ENCODE results near the gene B4GALT6.

The B4GALT6 gene

DNA sequence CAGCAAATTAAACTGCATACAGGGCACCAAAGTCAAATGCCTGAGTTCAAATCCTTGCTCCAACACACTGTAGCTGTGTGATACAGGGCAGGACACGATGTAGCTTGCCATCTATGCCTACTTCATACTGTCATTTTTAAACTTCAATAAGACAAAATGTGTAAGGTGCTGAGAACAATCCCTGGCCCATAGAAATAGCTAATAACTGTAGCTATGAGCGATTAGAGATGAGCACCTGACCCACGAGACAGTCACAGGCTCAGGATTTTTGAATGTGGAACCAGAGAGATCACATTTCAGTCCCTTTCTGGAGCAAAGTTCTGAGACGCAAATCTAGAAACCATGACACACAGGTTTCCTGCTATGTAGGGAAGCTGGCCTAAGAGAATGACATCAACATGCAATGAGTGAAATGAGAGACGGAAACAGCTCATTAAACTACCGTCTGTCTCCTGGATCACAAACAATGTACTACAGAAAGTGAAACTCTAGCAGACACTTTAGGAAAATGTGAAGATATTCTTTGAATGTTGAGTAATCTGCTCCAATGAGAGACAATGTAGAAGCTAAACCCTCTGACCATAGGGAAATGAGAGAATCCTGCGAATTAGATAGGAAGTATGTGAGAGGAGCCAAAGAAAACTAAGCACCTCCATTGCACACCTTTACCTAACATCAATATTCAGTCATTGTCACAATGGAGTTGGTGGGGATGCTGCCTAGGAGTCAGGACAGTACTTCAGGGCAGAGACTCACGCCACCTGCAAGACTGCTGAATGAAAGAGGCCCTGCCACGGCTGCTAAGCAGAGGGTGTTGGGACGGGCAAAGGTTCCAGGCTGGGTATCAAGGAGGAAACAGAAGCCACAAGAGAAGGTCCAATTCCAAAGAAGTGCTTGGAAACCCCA, 25.5 kb downstream of the B4GALT6 start:
- peak in 1 of 2 donors; percentile 11 for DNase-seq

DNA sequence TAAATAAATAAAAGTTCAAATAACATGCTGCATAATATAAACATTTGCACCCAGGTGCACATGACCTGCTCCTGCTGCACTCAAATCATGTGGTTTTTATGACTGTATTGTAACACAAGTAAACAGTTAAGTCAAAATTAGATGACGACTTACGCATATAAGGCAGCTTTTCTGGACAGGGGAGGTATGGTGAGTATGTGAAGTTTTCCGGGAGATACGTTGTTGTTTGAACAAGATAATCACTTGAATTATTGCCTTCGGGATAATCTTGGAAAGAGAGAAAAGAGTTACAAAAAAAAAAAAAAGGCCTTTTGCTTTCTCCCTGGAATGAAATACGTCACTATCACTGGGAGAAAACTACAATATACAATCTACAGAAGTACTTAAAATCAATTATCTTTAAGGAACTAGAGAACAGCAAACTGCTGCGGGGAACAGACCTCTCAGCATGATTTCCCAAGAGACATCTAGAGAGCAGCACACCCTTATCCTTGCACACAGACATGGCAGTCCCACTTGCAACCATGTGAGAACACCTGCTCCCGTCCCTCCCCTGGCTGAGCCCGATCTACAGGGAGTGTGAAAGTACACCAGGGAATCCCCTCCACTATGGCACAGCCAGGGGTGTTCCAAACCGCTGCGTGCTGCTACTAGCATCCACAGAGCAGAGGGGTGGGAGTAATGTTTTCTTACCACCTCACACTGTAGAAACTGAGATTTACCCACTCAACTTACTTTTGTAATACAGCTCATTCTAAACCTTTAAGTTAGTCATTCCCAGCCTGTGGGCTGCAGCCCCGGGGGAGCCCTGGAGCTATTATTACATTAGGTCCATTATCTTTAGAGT, 26.3 kb downstream of the B4GALT6 start:
- no peak for DNase-seq

DNA sequence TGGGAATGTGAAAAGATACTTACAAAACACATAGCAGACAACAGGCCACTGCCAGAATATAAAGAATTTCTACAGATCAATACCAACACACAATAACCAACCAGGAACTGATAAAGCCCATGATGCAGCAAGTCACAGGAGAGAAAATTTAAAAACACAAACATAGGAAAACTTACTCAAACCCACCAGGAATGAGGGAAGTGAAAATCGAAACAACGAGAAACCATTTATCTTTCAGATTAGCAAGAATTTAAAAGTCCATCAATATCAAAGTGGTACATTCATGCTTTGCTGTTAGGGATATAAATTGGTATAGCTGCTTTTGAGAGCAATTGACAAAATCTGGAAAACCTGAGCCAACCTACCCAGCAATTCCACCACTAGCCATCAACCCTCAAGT, 27.6 kb downstream of the B4GALT6 start:
- DNase-seq = no peak

DNA sequence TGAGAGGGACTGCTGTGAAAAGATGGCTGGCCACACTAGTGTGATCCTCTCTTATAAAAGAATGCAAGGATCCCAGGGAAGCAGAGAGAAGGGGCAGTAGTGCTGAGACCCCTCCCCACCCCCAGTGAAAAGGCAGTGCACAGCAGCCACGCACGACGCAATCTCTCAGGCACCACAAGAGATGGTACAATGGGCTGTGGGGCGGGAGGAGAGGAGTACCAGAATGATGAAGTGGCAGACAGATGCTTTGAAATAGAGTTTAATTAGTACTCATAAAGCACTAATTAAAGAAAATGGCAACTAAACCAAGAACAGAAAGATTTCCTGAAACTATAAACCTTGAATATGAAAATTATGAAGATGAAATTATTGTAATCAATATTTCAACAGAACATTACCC, 29.0 kb downstream of the B4GALT6 start:
- no peak for DNase-seq

DNA sequence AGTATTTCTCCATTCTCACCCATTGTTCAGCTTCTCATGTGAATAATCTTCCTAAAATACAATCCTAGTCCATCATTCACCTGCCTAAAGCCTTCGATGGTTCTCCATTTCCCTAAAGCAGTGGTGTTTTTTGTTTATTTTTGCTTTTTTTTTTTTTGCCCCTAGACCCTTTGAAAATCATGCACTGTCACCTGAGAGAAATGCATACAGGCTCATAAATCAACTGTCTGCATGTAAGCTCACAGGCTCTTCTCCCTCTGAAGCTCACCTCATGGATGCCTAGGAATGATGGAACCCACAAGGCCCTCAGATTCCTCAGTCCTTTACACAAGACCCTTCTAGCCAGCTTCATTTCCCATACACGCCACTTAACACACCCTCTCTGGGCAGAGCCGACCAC, 31.5 kb downstream of the B4GALT6 start:
- no peak for DNase-seq

DNA sequence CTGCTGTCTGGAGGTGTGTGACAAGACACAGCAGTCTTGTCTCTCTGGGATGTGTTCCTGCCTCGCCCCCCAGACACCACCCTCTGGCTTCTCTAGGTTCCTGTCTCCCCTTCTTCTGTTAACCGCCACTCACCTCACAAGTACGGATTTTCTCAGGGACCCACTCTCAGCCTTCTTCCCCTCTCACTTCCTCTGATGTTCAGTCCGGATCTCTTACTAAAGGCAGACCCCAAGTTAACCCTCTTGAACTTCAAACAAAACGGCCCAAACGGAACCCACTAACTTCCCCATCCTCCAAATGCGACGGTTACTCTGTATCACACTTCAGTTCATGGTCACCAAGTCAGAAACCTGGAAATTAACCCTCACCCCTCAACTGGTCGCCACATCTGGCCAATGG, 32.0 kb downstream of the B4GALT6 start:
- no peak for DNase-seq

DNA sequence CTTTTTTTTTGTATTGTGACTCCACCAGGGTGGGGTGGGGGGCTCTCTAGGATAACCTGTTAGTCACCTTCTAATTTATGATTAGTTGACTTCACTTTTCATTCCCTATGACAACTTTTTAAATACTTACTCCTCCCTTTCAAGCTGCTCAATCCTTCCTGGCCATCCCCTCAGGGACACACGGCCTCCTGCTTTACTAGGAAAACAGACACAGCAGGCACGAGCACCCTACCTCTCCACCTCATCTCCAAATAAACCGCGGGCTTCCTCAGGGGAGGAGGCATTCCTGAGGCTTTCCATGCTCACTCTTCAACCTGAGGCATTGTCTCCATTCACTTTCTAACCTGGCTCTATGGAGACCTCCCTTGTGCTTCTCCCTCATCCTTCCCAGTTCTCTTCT, 33.0 kb downstream of the B4GALT6 start:
- DNase-seq = no peak

DNA sequence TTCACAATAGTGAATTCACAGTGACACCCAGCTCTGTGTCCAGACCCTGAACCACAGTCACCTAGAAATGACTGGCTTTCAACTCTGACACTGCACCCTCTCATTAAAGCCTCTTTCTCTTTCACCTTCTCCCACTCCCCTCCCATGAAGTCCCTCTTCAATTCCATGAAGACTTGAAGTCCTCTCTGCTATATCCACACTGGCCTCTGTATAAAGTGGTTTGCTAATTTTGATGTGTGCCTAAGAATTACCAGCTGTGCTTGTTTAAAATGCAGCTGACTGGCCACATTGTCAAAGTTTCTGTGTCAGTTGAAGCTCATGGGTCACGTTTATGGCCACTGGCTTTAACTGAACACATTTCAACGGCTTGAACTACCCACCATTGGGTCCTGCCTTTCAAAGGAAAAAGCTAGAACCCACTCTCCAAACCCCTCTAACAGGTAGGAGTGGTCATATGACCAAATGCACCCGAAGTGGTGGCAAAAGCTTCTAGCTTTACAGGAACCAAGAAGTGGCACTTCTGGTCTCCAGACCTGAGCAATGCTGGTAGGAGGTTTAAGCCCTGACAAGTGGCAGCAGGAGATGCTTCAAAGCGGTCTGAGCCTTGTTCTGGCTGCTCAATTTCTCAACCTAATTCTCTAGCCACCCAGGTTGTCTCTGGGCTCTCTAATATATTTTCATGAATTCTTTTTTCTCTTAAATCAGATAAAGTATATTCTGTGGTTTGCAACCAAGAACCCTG, 34.2 kb downstream of the B4GALT6 start:
- no peak for DNase-seq

DNA sequence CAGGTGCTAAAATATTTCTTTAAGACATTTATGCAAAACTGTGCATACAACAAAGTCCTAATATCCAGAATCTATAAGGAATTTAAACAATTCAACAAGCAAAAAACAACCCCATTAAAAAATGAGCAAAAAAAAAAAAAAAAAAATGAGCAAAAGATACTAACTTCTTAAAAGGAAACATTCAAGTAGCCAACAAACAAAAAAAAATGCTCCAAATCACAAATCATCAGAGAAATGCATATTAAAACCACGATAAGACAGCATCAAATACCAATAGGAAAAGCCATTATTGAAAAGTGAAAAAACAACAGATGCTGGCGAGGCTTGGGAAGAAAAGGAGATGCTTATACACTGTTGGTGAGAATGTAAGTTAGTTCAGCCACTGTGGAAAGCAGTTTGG, 34.9 kb downstream of the B4GALT6 start:
- no peak for DNase-seq

DNA sequence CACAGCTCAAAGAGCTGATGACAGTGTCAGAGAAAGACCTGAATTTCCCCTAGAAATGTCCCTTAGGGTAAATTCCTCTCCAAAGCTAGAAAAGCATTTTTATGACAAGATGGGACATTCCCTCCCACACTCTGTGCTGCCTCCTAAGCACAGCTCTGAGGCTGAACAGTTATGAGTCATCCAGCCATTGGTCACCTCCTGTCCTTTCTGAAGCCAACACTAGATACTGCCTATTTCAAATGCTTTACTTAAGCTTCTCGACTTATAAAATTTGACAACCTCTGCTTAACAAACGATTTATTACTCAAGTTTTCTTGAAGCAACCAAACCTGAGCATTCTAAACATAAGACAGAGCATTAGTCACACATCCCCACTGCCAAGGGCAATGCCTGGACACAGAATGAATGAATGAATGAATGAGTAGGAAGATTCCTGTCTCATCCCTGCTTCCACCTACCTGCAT, 35.4 kb downstream of the B4GALT6 start:
- DNase-seq = no peak

DNA sequence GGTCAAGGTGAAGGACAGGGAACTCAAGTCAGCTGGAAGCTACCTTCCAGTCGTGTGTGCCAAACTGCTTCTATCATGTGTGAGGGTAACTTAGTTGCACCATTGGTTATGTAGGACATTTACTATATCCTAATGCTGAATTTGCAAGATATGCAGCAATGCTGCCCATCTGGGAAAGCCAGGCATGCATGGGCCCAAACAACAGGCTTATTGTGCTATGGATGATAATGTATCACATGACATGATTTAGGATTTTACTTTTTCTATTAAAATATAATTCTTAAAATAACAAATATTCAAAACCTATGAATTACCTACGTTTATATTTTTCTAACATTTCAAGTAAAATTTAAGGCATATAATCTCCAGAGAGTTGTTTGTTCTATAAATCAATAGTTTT, 35.9 kb downstream of the B4GALT6 start:
- DNase-seq = no peak

DNA sequence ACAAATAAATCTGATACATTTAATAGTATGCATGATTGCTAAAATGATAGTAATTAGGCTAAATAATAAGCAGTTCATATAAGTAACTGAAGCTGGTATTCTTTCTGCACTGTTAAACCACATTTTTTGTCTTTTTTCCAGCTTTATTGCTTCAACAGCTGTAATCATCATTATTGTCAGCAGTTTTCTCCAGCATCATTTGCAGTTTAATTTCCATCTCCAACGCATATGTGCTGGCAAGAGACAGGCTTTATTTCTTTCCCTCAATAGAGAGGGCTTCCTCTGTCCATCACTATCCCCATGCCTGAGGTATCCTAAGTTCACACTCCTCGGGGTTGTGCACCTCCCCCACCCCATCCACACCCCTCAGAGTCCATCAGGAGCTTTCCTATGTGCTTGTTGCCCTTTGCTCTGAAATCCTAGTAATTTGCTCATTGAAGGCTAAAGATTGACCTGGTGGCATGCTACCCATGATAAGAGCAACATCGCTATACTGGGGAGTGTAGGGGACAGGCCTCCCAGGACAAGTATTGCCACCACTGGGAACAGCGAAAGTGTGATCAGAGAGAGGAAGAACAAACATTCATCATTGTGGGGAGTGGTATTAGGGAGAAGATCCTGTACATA, 37.1 kb downstream of the B4GALT6 start:
- no peak for DNase-seq

DNA sequence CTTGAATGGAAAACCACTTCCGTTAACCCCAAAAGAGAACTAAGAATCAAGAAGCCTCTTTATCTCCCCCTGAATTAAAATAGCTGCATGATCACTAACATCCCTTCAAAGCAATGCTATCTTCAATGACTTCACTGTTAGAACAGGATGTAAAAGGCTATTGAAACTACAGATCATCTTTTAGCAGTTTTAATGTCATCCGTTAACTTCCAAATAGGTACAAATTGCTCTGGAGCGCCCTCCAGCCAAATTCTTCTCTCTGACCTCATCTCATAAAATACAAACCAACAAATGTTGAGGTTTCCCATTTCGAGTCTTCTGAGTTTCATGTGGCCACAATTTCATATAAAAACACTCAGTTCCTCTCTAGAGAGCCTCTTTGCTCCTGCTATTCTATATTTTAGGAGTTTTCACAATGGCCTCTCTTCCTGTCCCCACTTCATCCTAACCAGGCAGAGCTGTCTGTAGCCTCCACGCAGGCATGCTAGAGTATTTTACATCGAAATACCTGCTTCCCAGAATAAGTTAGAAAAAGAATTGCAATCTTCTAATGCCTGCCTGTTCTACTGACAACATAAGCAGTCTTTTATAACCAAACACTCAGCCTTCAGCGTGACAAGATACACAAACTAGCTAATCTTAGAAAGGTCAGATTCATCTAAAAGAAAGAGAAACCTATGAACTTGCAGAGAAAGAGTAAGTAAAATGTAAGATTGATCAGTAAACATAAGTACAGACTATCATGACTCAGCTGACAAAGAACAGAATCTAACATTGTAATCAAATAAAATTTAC, 37.9 kb downstream of the B4GALT6 start:
- no peak for DNase-seq

DNA sequence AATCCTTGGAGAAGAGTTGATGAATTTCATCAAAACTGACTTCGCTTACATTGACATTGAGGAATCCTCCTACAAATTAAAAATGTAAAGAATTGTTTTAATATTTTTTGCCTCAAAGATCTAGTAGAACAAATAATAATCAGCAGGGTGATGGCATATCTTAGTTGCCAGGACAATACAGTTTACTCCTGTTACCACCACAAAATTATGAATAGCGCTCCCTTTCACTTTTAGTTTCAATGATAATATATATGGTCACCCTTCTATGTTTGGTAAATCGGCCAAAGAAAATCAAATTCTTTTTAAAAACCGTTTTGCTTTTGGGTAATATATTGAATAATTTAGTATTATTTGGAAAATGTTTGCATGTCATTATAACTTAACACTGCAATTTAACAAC, 39.0 kb downstream of the B4GALT6 start:
- no peak for DNase-seq

DNA sequence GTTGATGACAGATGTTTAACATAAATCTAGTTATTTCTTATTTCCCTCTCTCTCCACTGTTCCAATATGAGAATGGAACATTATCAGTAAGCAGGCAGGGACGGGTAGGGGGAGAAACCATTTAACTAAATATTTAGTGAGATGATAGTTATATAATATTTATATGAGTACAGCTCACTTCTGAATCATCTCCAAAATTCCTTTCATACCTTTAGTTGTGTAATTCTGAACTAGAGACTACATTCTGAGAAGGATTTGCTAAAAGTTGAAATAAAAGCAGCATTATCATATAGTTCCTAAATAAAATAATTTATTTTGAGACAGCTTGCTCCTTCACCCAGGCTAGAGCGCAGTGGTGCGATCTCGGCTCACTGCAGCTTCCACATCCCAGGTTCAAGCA, 41.4 kb downstream of the B4GALT6 start:
- DNase-seq = no peak

DNA sequence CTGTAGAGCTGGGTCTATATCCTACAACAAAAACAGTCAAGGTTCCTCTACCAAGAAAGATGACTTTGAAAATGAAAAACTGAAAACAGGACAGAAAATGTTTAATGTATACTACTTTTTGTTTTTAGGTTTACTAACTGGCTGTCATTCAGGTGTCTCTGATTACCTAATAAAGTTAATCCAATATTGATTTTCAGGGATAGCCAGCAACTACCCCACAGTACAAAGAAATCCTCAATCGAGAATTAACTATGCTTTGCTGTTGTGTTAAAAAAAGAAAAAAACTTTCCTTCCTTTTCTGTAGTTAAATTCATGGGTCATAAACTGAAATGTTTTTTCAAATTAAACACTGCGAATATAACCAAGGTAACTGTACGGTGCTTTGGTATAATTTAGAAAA, 46.9 kb downstream of the B4GALT6 start:
- DNase-seq = no peak

DNA sequence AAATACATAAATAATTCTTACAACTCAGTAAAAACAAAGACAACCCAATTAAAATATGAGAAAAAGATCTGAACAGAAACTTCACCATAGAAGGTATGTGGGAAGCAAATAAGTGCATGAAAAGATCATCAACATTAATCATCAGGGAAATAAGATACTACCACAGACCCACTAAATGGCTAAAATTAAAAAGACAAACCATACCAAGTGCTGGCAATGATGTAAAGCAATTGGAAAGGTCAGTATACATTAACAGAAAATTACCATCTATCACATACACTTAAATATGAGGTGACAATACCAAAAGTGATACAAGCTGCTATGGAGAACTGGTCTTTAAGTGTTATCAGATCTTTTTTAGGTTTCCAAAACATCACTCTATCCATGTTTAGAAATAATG, 48.0 kb downstream of the B4GALT6 start:
- no peak for DNase-seq

DNA sequence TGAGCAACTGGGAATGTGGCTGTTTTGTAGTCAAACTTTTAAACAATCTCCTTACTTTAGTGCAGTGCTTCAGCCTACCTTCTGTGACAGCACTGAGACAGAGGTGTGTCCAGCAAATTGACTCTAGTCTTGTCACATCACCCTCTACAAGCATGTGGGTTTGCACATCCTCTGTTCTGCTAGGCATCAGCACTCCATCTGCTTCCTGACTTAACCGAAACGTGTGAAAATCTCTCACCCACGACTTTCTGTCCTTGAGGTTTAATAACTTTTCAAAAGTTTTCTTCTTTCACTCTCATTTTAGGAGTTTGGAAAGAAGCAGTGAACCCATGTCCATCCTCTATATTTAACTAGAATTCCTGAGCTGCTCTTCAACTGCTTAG, 50.1 kb downstream of the B4GALT6 start:
- peak in 1 of 2 donors; percentile 23 for DNase-seq

DNA sequence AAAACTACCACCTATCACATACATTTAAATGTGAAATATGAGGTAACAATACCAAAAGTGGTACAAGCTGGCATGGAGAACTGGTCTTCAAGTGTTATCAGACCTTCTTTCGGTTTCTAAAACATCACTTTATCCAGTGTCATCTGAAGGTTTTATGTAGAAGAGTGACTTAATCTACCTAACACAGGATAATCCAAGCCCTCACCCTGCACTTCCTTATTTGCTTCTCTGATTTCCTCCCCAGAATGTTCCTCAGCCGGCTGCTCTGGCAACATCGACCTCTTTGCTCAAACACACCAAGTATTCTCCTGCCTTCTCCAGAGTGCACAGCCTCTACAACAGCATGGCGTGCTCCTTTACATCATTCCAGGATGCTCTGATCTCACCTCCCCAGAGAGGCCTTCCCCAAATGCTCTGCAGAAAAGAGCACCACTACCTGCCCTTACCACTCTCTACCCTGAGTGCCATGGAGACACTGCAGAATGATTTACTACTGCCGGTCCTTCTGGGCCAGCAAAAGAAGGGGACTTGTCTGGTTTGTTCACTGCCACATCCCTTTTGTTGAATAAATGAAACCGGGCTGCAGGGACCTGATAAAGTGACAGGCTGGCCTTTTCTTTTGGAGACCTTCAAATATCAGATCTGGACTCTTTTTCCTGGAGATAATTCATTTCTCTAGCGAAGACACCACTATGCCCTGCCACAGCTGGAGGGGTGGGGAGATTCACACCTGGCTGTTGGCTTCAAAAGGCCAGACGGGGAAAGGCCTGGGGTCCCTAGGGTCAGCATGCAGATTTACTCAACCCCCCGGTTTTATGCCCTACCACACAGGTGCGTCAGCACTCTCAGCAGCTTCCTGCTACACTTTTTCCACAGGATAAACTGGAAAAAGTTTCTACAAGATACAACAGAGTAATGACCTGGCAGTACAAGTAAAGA, 50.7 kb downstream of the B4GALT6 start:
- DNase-seq = no peak

DNA sequence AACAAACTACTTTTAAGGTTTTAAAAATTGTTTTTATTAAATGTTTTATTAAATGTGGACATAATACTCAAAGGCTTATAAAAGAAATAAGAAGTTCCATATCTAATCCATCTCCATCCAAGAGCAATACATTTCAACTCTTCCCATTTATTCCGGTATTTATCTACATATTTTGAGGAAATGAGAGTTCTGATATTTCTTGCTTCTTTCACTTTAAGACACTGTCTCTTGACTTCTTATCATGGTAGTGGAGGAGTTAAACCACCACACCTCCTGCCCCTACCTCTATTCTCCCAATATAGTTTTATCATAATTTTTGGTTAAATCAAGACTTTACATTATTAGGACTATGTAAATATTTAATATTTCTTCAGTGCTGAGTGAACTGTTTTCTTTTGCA, 52.0 kb downstream of the B4GALT6 start:
- no peak for DNase-seq

DNA sequence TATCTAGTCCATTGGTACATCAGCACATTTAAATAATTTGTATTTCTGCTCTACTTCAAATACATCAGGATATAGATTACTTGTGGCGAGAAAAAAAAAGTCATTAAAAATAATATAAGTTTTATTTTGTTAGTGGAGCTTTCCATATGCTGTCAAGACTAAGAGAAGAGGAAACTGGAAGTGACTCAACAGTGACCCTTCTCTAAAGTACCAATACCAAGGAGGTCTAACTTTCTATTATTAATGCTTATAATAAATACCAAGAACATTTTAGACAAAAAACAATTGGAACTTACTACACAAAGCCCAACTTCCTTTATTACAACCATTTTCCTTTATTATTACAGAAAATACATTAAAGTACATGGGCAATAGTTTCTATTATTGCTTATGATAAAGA, 52.9 kb downstream of the B4GALT6 start:
- DNase-seq = no peak
